ENCODE results near the gene GLS. TPM values are rescaled to one million over a fixed set of nuclear protein-coding genes. Genes with fewer than 3 reads are reported as not detected.

The GLS gene
- total and polyA plus RNA-seq, 2 of the 13 experiments (the other 11 are each of a cell fraction or from before 2014, with no cell fraction given) = 78.6 to 183 TPM

GRCh38 chr2:190867832-190868231, 12.8 kb upstream of the GLS start:
- no peak for FAIRE-seq
- POLR2A ChIA-PET = no interaction called here
- no peak overlapping the region for H3K9ac ChIP-seq (ENCODE audit: insufficient read depth, low read depth, low read length)
- ATAC-seq = no peak
- in situ Hi-C loops (cut with HindIII; ENCODE audit: extremely low pct_ligation_motif_present, low pct_unique_long_range_greater_than_20kb) = no loop called here
- H3K27me3 ChIP-seq (ENCODE audit: control insufficient read depth in 1 of 2, insufficient read depth in 2 of 2, low read length in 2 of 2) = peaks cover 0 to 12% of the 10 kb centered on the region in 2 experiments; a peak in 2 of 5 replicates
- WGBS (ENCODE audit: low lambda C conversion rate) = 43% methylated on average over 4 of the region's 4 CpGs
- no peak overlapping the region for H3K4me2 ChIP-seq (ENCODE audit: low read depth, low read length)
- H3K4me3 ChIP-seq (replicated peaks in 1 of 3; ENCODE audit: insufficient read depth in 1 of 3, low read depth in 2 of 3, low read length in 3 of 3) = no peak overlapping the region
- no peaks in the 10 kb centered on the region for H4K20me1 ChIP-seq (ENCODE audit: insufficient read depth, low read length)
- no peaks in the 10 kb centered on the region; a peak in 1 of 5 replicates for H3K36me3 ChIP-seq (replicated peaks in 1 of 2; ENCODE audit: control insufficient read depth in 1 of 2, insufficient read depth in 2 of 2, low read length in 2 of 2)
- TF ChIP-seq SSRP1 (CRISPR knock-in tag; IDR thresholded peaks at IDR 0.05) (no peak), ZNF564 (CRISPR knock-in tag; IDR thresholded peaks at IDR 0.05) (peak; percentile 97; the same call in 1 of the 2 replicates)
- BruUV-seq (replicated peaks) = no TSS peak
- no peak overlapping the region for H2AFZ ChIP-seq (ENCODE audit: low read length)
- H3K4me1 ChIP-seq (ENCODE audit: insufficient read depth, low read length) = peaks cover 11% of the 10 kb centered on the region
- H3K9me3 ChIP-seq (ENCODE audit: low read length) = 0 out of 2 replicates have a peak, but pooled peaks cover 4% of the 10 kb centered on the region
- H3K27ac ChIP-seq (ENCODE audit: extremely low read length, insufficient read depth, low read length) = no peak overlapping the region
- intact Hi-C loops (cut with micrococcal nuclease; ENCODE audit: unreplicated experiment) = no loop called here
- no peaks in the 10 kb centered on the region for H3K79me2 ChIP-seq (ENCODE audit: insufficient read depth, low read length)
- CTCF ChIA-PET (ENCODE audit: low intra/inter-chr PET ratio, low total read pairs) = no interaction called here
- DNase-seq (ENCODE audit: low spot score) = no peak

GRCh38 chr2:190869721-190870120, 10.9 kb upstream of the GLS start:
- no peak for ATAC-seq
- CTCF ChIA-PET (ENCODE audit: low intra/inter-chr PET ratio, low total read pairs) = no interaction called here
- Histone ChIP-seq H3K27ac (ENCODE audit: extremely low read length, insufficient read depth, low read length) (no peak overlapping the region), H3K4me3 (replicated peaks in 1 of 3; ENCODE audit: insufficient read depth in 1 of 3, low read depth in 2 of 3, low read length in 3 of 3) (no peak overlapping the region), H3K9me3 (ENCODE audit: low read length) (0 out of 2 replicates have a peak, but pooled peaks cover 4% of the 10 kb centered on the region), H3K4me2 (ENCODE audit: low read depth, low read length) (no peak overlapping the region), H4K20me1 (ENCODE audit: insufficient read depth, low read length) (no peaks in the 10 kb centered on the region), H3K36me3 (replicated peaks in 1 of 2; ENCODE audit: control insufficient read depth in 1 of 2, insufficient read depth in 2 of 2, low read length in 2 of 2) (no peaks in the 10 kb centered on the region; a peak in 1 of 5 replicates), H3K9ac (ENCODE audit: insufficient read depth, low read depth, low read length) (no peak overlapping the region), H2AFZ (ENCODE audit: low read length) (no peak overlapping the region), H3K27me3 (ENCODE audit: control insufficient read depth in 1 of 2, insufficient read depth in 2 of 2, low read length in 2 of 2) (peaks cover 0 to 12% of the 10 kb centered on the region in 2 experiments; a peak in 2 of 5 replicates), H3K4me1 (ENCODE audit: insufficient read depth, low read length) (no peaks in the 10 kb centered on the region), H3K79me2 (ENCODE audit: insufficient read depth, low read length) (no peaks in the 10 kb centered on the region)
- intact Hi-C loops (cut with micrococcal nuclease; ENCODE audit: unreplicated experiment) (no loop called here), in situ Hi-C loops (cut with HindIII; ENCODE audit: extremely low pct_ligation_motif_present, low pct_unique_long_range_greater_than_20kb) (no loop called here)
- 51% methylated on average over 5 of the region's 5 CpGs for WGBS (ENCODE audit: low lambda C conversion rate)
- POLR2A ChIA-PET = interaction anchor here (1.0 to 1.3 kb wide), 2 partner anchors 11 to 12 kb away, joined by 3 to 4 read pairs; partner anchors contain the start of gene GLS
- no TSS peak for BruUV-seq (replicated peaks)
- DNase-seq (ENCODE audit: low spot score) = no peak
- no peak for FAIRE-seq
- TF ChIP-seq PCBP1 (IDR thresholded peaks at IDR 0.05; ENCODE audit: borderline replicate concordance, low read depth, low read length) (no peak), GFI1 (CRISPR knock-in tag; IDR thresholded peaks at IDR 0.05; ENCODE audit: borderline replicate concordance) (no peak), ARID3A (IDR thresholded peaks at IDR 0.05; ENCODE audit: low read depth, low read length) (no peak), TCF7L2 (IDR thresholded peaks at IDR 0.05; ENCODE audit: low read depth, low read length) (no peak), SMAD3 (CRISPR knock-in tag; IDR thresholded peaks at IDR 0.05) (no peak)
- TF ChIP-seq, protein P1, sequence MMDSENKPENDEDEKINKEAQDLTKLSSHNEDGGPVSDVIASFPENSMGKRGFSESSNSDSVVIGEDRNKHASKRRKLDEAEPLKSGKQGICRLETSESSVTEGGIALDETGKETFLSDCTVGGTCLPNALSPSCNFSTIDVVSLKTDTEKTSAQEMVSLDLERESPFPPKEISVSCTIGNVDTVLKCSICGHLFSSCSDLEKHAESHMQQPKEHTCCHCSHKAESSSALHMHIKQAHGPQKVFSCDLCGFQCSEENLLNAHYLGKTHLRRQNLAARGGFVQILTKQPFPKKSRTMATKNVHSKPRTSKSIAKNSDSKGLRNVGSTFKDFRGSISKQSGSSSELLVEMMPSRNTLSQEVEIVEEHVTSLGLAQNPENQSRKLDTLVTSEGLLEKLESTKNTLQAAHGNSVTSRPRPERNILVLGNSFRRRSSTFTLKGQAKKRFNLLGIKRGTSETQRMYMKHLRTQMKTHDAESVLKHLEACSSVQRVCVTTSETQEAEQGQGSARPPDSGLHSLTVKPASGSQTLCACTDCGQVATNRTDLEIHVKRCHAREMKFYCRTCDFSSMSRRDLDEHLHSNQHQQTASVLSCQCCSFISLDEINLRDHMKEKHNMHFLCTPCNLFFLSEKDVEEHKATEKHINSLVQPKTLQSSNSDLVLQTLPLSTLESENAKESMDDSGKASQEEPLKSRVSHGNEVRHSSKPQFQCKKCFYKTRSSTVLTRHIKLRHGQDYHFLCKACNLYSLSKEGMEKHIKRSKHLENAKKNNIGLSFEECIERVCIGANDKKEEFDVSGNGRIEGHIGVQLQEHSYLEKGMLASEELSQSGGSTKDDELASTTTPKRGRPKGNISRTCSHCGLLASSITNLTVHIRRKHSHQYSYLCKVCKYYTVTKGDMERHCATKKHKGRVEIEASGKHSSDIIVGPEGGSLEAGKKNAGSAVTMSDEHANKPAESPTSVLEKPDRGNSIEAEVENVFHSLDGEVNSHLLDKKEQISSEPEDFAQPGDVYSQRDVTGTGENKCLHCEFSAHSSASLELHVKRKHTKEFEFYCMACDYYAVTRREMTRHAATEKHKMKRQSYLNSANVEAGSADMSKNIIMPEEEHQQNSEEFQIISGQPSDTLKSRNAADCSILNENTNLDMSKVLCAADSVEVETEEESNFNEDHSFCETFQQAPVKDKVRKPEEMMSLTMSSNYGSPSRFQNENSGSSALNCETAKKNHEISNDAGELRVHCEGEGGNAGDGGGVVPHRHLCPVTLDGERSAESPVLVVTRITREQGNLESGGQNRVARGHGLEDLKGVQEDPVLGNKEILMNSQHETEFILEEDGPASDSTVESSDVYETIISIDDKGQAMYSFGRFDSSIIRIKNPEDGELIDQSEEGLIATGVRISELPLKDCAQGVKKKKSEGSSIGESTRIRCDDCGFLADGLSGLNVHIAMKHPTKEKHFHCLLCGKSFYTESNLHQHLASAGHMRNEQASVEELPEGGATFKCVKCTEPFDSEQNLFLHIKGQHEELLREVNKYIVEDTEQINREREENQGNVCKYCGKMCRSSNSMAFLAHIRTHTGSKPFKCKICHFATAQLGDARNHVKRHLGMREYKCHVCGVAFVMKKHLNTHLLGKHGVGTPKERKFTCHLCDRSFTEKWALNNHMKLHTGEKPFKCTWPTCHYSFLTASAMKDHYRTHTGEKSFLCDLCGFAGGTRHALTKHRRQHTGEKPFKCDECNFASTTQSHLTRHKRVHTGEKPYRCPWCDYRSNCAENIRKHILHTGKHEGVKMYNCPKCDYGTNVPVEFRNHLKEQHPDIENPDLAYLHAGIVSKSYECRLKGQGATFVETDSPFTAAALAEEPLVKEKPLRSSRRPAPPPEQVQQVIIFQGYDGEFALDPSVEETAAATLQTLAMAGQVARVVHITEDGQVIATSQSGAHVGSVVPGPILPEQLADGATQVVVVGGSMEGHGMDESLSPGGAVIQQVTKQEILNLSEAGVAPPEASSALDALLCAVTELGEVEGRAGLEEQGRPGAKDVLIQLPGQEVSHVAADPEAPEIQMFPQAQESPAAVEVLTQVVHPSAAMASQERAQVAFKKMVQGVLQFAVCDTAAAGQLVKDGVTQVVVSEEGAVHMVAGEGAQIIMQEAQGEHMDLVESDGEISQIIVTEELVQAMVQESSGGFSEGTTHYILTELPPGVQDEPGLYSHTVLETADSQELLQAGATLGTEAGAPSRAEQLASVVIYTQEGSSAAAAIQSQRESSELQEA (CRISPR knock-in tag; IDR thresholded peaks at IDR 0.05; ENCODE audit: not compliant biosample characterization) = no peak

All from HepG2 (cell line).